Stimulated activated CD4-positive, alpha-beta T cell treated with anti-CD3 and anti-CD28 coated beads, Interleukin-2, amount 100 ng/mL, for 24 hours (primary cell): ENCODE measurements around the gene BCORL1.

ENCODE experiments used
- DNase-seq, 2 donors: peaks; one replicate each; pipeline ENCODE4 v3.0.0-alpha.2; 2020

BCORL1 gene

DNA sequence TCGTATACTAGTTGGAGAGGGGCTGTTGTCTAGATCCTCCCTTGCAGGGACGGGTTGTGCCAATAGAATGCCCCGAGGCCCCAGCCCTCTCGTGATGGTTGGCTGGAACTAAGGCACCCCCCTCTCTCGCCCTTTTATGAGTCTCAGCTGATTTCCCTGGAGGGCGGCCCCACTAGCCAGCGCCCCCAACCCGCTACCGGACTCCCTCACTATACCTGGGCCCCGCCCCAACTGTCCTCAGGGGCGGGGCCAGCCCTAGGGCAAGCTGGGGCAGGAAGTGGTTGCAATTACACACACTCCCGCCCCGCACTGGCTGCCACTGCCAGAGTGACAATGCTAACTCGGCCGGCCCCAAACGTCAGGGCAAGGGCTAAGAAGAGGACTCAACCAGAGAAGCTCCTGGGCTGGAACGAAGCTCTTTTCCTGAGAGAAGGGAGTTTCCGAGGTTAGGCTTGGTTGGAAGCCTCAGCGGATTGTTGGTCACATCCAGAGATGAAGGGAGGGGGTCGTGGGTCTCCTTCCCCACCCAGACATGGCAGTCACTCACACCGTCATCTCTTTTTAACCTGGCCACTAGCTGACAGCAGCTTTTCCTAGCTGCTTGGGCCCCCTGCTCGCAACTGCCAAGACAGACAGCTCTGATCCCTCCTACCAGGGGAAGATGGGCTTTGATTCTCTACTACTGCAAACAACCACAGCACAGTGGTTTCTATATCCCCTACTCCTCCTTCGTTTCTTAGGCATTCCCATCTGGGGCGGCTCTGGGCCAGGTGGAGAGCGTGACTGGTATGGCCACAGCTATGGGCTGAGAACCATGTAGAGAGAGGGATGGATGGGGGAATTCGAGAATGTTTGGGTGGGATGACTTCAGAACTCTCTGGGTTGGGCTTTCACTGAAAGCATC is 21.0 kb upstream of the BCORL1 start:
- DNase-seq = peak; percentile 72 to 73

DNA sequence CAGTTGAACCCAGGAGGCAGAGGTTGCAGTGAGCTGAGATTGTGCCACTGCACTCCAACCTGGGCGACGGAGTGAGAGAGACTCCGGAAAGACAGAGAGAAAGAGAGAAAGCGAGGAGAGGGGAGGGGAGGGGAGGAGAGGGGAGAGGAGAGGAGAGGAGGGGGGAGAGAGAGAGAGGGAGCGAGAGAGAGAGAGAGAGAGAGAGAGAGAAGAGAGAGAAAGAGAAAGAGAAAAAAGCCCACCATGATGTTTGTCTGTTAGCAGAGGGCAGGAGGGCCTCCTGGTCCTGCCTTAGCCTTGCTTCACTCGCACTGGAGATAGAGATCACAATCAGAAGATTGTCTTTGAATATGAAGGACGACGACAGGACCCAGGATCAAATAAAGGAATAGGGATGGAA is 18.7 kb upstream of the BCORL1 start:
- DNase-seq = no peak

DNA sequence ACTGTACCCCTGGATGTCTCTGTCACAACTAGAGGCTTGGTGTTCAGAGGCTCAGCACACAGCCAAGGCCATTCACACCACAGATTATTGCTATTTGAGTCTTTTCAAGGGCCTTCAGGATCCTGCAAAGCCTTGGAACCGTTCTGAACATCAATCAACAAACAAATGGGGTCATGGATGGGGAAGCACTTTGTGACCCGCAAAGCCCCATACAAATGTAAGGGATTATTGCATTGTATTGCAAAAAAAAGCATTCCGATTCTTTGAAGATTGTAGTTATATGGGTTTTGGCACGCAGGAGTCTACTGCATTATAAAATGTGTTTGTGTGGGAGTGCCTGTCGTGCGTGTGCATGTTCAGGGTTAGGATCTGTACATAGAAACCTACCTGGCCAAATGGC is 17.3 kb upstream of the BCORL1 start:
- no peak for DNase-seq

DNA sequence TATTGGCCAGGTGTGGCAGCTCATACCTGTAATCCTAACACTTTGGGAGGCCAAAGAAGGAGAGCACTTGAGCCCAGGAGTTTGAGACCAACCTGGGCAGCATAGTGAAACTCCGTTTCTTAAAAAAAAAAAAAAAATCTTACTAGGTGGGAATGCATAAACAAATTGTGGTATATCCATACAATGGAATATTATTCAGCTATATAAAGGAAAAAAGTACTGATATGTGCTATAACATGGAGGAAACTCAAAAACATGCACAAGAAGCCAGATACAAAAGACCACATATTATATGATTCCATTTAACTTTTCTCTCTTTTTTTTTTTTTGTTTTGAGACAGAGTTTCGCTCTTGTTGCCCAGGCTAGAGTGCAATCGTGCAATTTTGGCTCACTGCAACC is 13.5 kb upstream of the BCORL1 start:
- DNase-seq = no peak

- no peak for DNase-seq
Measured at GRCh38 chrX:129976441-129976840, 6.0 kb upstream of the BCORL1 start.

DNA sequence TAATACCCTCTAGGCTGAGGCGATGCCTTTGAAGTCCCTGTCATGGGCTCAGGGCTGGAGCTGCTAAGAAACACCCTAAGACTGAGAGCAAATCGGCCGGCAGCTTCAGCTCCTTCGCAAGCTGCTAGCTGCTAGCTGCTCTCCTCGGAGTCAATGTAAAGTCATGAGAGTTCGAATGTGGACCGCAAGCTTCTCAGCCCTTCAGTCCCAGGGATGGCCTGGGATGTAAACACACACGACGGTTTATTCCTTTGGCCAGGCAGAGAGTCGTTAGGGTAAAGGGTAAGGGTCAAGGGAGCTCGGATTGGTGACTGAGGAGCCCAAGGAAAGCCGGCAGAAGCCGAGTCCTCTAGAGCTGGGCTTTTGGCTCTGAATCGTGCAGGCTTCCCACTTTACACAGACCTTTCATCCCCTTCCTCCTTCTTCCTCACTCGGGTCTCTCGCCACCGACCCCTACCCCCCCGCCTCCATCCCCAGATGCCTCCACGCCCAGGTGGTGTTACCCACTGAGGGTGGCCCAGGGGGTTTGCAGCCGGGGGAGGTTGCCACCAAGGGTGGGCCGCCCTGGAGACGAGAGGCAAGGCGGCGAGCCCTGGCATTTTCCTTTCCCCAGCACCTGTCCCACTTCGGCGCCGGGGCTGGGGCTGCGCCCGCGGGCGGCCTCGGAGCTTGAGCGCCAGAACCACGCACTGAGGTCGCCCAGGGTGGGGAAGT is 3.1 kb upstream of the BCORL1 start:
- no peak for DNase-seq

- peak; percentile 24 to 42 for DNase-seq
Measured at GRCh38 chrX:129980001-129980401, 2.4 kb upstream of the BCORL1 start.

DNA sequence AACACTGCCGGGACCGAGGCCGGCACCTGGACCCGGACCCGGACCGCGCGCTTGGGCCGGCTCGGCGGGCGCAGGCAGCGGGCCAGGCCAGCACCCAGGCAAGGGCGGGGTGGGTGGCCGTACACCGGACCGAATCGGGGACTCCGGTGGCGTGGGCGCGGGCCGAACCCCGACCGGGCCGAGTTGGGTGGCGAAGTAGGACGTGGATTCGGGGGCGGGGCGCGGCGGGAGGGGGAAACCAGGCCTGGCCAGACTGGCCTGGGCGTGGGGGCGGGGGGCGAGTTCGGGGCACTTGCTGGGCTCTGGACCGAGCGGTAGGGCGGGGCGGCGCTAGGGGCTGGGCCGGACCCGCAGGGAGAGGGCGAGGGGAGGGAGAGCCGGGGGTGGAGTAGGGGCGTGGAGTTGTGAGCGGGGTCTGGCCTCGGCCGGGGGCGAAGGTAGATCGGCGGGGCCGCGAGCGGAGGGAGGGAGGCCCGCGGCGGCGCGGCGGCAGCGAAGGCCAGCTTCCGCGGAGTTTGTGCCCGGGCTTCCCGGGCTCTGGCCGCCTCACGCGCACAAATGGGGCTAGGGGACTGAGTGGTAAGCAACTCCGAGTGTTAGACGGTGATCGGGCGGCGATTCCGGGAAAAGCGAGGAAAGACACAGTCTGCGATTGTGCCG is 1.8 kb upstream of the BCORL1 start:
- peak; percentile 22 to 29 for DNase-seq

GRCh38 chrX:129981200-129981553 is 1.3 kb upstream of the BCORL1 start:
- DNase-seq = no peak

- DNase-seq = no peak
Measured at GRCh38 chrX:129981752-129982299, 609 bp upstream of the BCORL1 start.

DNA sequence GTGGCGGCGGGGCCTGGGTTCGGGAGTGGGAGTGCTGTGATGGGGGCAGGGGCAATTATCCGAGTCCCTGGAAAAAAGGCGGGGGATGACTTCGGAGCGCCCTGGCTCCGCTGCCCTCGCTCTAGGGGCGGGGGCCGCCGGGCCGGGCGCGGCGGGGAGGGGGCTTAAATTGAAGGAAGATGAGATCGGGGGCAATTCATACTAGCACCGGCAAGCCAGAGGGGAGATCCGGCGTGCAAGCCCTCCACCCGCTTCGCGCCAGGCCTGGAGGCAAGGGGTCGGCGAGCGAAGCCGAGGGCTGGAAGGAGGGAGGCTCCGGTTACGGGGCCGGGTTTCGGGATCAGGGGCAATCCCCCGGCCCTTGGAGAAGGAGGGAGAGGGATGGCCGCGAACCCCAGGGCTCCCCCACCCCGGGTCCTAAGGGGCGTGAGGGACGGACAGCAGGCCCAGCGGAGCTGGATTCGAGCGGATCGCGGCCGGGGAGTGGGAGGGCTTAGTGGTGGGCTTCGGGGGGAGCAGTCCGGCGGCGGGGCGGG is 1.2 kb downstream of the BCORL1 start:
- DNase-seq = peak in 1 of 2 donors; percentile 16

- DNase-seq = peak; percentile 38 to 48
Measured at GRCh38 chrX:129984111-129984958, 1.9 kb downstream of the BCORL1 start.

GRCh38 chrX:129987871-129988270 is 5.4 kb downstream of the BCORL1 start:
- DNase-seq = no peak

DNA sequence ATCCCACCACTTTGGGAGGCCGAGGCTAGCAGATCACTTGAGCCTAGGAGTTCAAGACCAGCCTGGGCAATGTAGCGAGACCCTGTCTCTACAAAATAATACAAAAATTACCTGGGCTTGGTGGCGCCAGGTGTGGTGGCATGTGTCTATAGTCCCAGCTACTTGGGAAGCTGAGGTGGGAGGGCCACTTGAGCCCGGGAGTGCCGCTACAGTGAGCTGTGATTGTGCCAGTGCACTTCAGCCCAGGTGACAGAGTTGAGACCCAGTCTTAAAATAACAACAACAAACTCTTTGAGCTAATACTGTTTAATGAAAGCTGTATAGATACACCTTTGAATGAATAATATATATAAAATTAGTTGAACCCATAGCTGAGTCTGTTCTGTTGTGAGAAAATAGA is 9.7 kb downstream of the BCORL1 start:
- DNase-seq = no peak

- DNase-seq = no peak
Measured at GRCh38 chrX:129996120-129996519, 13.7 kb downstream of the BCORL1 start.

- DNase-seq = no peak
Measured at GRCh38 chrX:129997086-129997485, 14.7 kb downstream of the BCORL1 start.

GRCh38 chrX:129998021-129998420 is 15.6 kb downstream of the BCORL1 start:
- no peak for DNase-seq

- no peak for DNase-seq
Measured at GRCh38 chrX:130001893-130002292, 19.5 kb downstream of the BCORL1 start.

- no peak for DNase-seq
Measured at GRCh38 chrX:130002541-130002940, 20.1 kb downstream of the BCORL1 start.

GRCh38 chrX:130005089-130005807 is 22.8 kb downstream of the BCORL1 start:
- DNase-seq = no peak

DNA sequence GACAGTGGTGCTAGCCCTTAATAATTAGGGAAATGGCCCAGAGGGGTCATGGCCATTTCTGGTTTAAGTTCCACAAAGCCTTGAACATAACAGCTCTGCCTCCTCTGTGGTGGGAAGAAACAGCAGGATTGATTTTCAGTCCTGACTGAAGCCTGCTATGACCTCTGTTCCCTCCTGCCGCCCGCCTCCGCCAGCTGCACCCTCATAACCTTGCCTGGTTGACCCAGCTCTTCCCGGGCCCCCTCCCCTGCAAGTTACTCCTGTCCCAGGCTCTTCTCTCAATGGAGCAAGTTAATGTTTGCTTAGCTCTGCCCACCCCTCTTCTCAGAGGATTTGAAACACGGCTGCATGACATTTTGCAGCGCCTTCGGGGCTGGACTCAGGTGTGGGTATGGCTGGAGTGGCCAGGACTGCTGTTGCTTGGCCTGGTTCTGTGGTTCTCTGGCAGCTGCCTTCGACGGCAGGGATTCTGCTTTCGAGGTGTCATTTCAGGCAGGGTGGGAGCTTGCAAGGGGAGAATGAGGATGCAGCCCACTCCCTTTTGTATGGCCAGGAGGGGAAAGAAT is 27.3 kb downstream of the BCORL1 start:
- DNase-seq = no peak
